NT2/D1 (cell line): ENCODE data around the gene PDPK1.
"Not testable (repeated sequence)": the region's sequence is repeated elsewhere in the genome, so short reads cannot be mapped to it uniquely, and the experiment has no call there.

ENCODE experiments used
- DNase-seq: peaks from one replicate; pipeline ENCODE4 v3.0.0-alpha.2; 2011; ENCODE audit warnings: low read depth, low spot score
- H3K27me3 ChIP-seq: 2 replicates; pipeline ENCODE4 v1.6.0; 2011; ENCODE audit warnings: mild to moderate bottlenecking; ENCODE audit not compliant: insufficient read length, insufficient read depth
- H3K36me3 ChIP-seq: 2 replicates; pipeline ENCODE4 v1.6.1; 2011; ENCODE audit warnings: mild to moderate bottlenecking, low read length, mixed read lengths; ENCODE audit not compliant: insufficient read depth, insufficient read length
- H3K4me1 ChIP-seq: 2 replicates; pipeline ENCODE4 v1.5.1; 2011; ENCODE audit not compliant: insufficient read depth, insufficient read length
- H3K4me3 ChIP-seq: 2 replicates; pipeline ENCODE4 v1.5.1; 2011; ENCODE audit warnings: low read depth; ENCODE audit not compliant: insufficient read length
- H3K9ac ChIP-seq: 2 replicates; pipeline ENCODE4 v1.6.0; 2011; ENCODE audit warnings: low read depth; ENCODE audit not compliant: insufficient read length
- H3K9me3 ChIP-seq: 2 replicates; pipeline ENCODE4 v1.5.1; 2011; ENCODE audit warnings: mild to moderate bottlenecking, low read length; ENCODE audit not compliant: insufficient read depth
- SUZ12 ChIP-seq: IDR thresholded peaks from 2 replicates; pipeline ENCODE4 v1.6.1; 2011; ENCODE audit not compliant: insufficient read length, insufficient read depth; ENCODE audit errors: extremely low read depth
- YY1 ChIP-seq: IDR thresholded peaks from 2 replicates; pipeline ENCODE4 v1.6.1; 2011; ENCODE audit not compliant: insufficient read length, insufficient read depth
- ZNF274 ChIP-seq: IDR thresholded peaks from 2 replicates; pipeline ENCODE4 v1.6.1; 2011; ENCODE audit warnings: mild to moderate bottlenecking, low read depth, low read length

The PDPK1 gene

DNA sequence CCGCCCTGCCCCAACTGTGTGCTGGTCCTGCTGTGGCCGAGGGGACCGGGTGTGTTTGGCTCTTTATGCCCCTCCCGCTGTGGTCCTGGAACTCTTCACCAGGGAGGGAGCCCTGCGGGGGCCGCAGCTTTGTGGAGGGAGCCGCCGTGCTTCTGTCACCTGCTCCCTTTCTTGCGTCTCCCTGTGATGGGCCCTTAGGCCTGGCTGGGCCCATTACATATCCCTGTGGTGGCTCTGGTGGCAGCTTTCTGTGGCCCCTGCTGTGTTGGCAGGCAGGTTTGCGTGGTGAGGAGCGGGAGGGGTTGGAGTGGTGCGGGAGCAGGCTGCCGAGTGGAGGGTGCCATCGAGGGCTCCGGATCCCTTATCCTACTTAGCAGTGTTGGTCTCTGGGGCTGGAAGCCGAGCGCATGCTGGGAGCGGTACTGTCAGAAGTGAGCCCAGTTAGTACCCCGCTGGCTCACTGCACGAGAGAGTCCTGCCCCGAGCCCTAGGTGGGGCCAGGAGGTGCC, 60.4 kb downstream of the PDPK1 start:
- Histone ChIP-seq H3K36me3 (peaks cover 44% of the 10 kb centered on the region), H3K4me3 (no peak overlapping the region), H3K9me3 (no peaks in the 10 kb centered on the region), H3K4me1 (peaks cover 4% of the 10 kb centered on the region), H3K9ac (no peak overlapping the region), H3K27me3 (no peaks in the 10 kb centered on the region)
- no peak for DNase-seq
- no peak for TF ChIP-seq SUZ12
- TF ChIP-seq YY1 = no peak
- no peak for TF ChIP-seq ZNF274

DNA sequence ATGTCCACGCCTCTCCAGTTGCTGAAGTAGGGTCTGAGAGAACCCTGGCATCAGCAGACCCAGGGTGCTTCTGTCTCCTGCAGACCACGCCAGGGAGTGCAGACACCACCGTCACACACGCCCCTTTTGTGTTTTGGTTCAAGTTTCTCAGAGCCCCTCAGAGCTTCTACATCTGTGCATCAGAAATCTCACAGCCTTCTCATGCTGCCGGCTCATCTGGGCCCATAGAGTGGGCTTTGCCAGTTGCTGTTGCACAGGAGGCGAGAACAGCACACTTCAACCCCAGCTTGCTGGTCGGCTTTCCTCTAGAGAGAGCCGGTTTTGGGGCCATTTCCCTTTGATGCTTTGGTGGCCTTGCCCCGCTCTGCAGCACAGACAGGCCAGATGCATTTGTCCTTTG, 60.9 kb downstream of the PDPK1 start:
- TF ChIP-seq SUZ12 (no peak), ZNF274 (no peak), YY1 (no peak)
- H3K4me3 ChIP-seq = no peak overlapping the region
- peaks cover 1% of the 10 kb centered on the region for H3K4me1 ChIP-seq
- no peak for DNase-seq
- no peaks in the 10 kb centered on the region for H3K27me3 ChIP-seq
- H3K9ac ChIP-seq = no peak overlapping the region
- peaks cover 41% of the 10 kb centered on the region for H3K36me3 ChIP-seq
- no peaks in the 10 kb centered on the region for H3K9me3 ChIP-seq

DNA sequence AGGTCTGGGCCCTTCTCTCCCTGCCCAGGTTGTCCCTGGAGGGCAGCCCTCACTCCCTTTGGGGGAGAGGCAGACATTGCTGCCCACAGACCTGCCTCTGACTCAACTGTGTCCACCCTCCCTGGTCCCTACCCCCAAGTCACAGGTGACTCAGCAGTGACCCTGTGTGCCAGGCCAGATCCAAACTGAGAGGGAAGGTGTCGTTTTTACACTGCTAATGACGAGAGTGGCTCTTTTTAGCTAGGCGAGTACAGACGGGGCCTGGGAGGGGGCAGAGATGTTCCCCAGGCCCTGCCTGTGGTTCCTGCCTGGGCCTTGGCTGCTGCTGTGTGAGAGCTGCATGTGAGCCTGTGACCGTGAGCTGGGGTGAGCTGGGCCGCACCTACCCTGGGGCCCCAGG, 61.3 kb downstream of the PDPK1 start:
- H3K9me3 ChIP-seq, H3K4me3 ChIP-seq, H3K4me1 ChIP-seq, H3K9ac ChIP-seq, DNase-seq, H3K27me3 ChIP-seq: not testable (repeated sequence)
- H3K36me3 ChIP-seq = peaks cover 38% of the 10 kb centered on the region

GRCh38 chr16:2599785-2600184, 62.0 kb downstream of the PDPK1 start:
- not testable (repeated sequence) for H3K4me3 ChIP-seq

GRCh38 chr16:2601301-2602025, 63.6 kb downstream of the PDPK1 start:
- not testable (repeated sequence) for H3K4me3 ChIP-seq, H3K9ac ChIP-seq, DNase-seq

More at GRCh38 chr16:2599785-2600184, 62.0 kb downstream of the PDPK1 start:
- H3K9me3 ChIP-seq, DNase-seq, H3K9ac ChIP-seq, H3K4me1 ChIP-seq, H3K27me3 ChIP-seq: not testable (repeated sequence)
- H3K36me3 ChIP-seq = peaks cover 38% of the 10 kb centered on the region

GRCh38 chr16:2602175-2602574, 64.4 kb downstream of the PDPK1 start:
- H3K4me1 ChIP-seq, H3K9me3 ChIP-seq, H3K9ac ChIP-seq, H3K27me3 ChIP-seq, H3K4me3 ChIP-seq, DNase-seq: not testable (repeated sequence)
- H3K36me3 ChIP-seq = peaks cover 19% of the 10 kb centered on the region

More at GRCh38 chr16:2601301-2602025, 63.6 kb downstream of the PDPK1 start:
- not testable (repeated sequence) for H3K9me3 ChIP-seq, H3K4me1 ChIP-seq, H3K27me3 ChIP-seq
- peaks cover 26% of the 10 kb centered on the region for H3K36me3 ChIP-seq

GRCh38 chr16:2603165-2604015, 65.6 kb downstream of the PDPK1 start:
- no peaks in the 10 kb centered on the region for H3K9me3 ChIP-seq
- no peaks in the 10 kb centered on the region for H3K4me1 ChIP-seq
- H3K4me3 ChIP-seq = peak overlapping the region; percentile 100
- peak; percentile 94 for DNase-seq
- no peak for TF ChIP-seq ZNF274
- TF ChIP-seq YY1 = peak; percentile 55
- no peak for TF ChIP-seq SUZ12
- H3K27me3 ChIP-seq = no peaks in the 10 kb centered on the region
- H3K9ac ChIP-seq = peak overlapping the region; percentile 100
- H3K36me3 ChIP-seq = peaks cover 11% of the 10 kb centered on the region

GRCh38 chr16:2604016-2604369, 66.2 kb downstream of the PDPK1 start:
- H3K27me3 ChIP-seq, H3K4me1 ChIP-seq, DNase-seq: not testable (repeated sequence)

GRCh38 chr16:2606820-2607219, 69.0 kb downstream of the PDPK1 start:
- H3K4me3 ChIP-seq, DNase-seq, H3K9ac ChIP-seq, H3K4me1 ChIP-seq, H3K27me3 ChIP-seq, H3K9me3 ChIP-seq: not testable (repeated sequence)
- peaks cover 24% of the 10 kb centered on the region for H3K36me3 ChIP-seq

More at GRCh38 chr16:2604016-2604369, 66.2 kb downstream of the PDPK1 start:
- Histone ChIP-seq H3K4me3 (peak overlapping the region; percentile 100), H3K9ac (peak overlapping the region; percentile 100)
- H3K36me3 ChIP-seq, H3K9me3 ChIP-seq: not testable (repeated sequence)

DNA sequence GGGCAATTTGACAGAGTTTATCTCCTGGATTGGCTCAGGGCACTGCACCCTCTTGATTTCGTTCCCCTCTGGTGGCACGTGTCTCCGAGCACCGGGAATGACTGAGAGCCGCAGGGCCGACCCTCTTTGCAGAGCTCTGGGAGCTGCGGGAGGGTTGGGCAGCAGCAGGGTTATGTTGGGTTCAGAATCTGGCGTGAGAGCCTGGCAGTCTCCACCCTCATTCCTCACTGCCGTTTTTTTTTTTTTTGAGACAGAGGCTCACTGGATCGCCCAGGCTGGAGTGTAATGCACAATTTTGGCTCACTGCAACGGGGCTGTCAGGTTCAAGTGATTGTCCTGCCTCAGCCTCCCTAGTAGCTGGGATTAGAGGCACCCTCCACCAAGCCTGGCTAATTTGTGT, 71.5 kb downstream of the PDPK1 start:
- not testable (repeated sequence) for DNase-seq, H3K9ac ChIP-seq, H3K27me3 ChIP-seq, H3K4me1 ChIP-seq, H3K4me3 ChIP-seq, H3K9me3 ChIP-seq
- peaks cover 24% of the 10 kb centered on the region for H3K36me3 ChIP-seq
